Measurements from ENCODE around the gene SCRN3. TPM values are rescaled to one million over a fixed set of nuclear protein-coding genes. Genes with fewer than 3 reads are reported as not detected.
"Not testable (repeated sequence)": the region's sequence is repeated elsewhere in the genome, so short reads cannot be mapped to it uniquely, and the experiment has no call there.

The SCRN3 gene
- total RNA-seq, 2 experiments from 2014 or later, result 15.3 to 18.4 TPM

GRCh38 chr2:174385201-174385600 lies 10.3 kb upstream of the SCRN3 start:
- H3K4me3 Mint-ChIP-seq, result no peak overlapping the region
- H3K9me3 Mint-ChIP-seq, result no peaks in the 10 kb centered on the region
- DNase-seq, result no peak
- no peaks in the 10 kb centered on the region for H3K27me3 Mint-ChIP-seq
- H3K4me1 Mint-ChIP-seq, result peaks cover 4% of the 10 kb centered on the region
- H3K27ac Mint-ChIP-seq, result no peak overlapping the region
- ChIA-PET POLR2A (no interaction called here), CTCF (no interaction called here)
- peaks cover 44% of the 10 kb centered on the region for H3K36me3 Mint-ChIP-seq (ENCODE audit: low read depth)

GRCh38 chr2:174388706-174389105 lies 6.8 kb upstream of the SCRN3 start:
- H3K4me3 Mint-ChIP-seq, H3K27me3 Mint-ChIP-seq, POLR2A ChIA-PET, CTCF ChIA-PET, H3K27ac Mint-ChIP-seq, DNase-seq, H3K9me3 Mint-ChIP-seq: not testable (repeated sequence)
- Mint-ChIP-seq H3K4me1 (peaks cover 16% of the 10 kb centered on the region), H3K36me3 (ENCODE audit: low read depth) (peaks cover 57% of the 10 kb centered on the region)

- Mint-ChIP-seq H3K9me3 (no peaks in the 10 kb centered on the region), H3K27ac (no peak overlapping the region), H3K4me1 (peaks cover 20% of the 10 kb centered on the region), H3K36me3 (ENCODE audit: low read depth) (peaks cover 54% of the 10 kb centered on the region), H3K4me3 (no peak overlapping the region), H3K27me3 (no peaks in the 10 kb centered on the region)
- POLR2A ChIA-PET, result no interaction called here
- CTCF ChIA-PET, result no interaction called here
- no peak for DNase-seq
These were observed 6.0 kb upstream of the SCRN3 start for GRCh38 chr2:174389542-174389941.

- Mint-ChIP-seq H3K4me1 (peaks cover 26% of the 10 kb centered on the region), H3K36me3 (ENCODE audit: low read depth) (peaks cover 54% of the 10 kb centered on the region)
- H3K4me3 Mint-ChIP-seq, POLR2A ChIA-PET, H3K9me3 Mint-ChIP-seq, CTCF ChIA-PET, H3K27me3 Mint-ChIP-seq, DNase-seq, H3K27ac Mint-ChIP-seq: not testable (repeated sequence)
These were observed 5.2 kb upstream of the SCRN3 start for GRCh38 chr2:174390303-174390702.

GRCh38 chr2:174392706-174393105 lies 2.8 kb upstream of the SCRN3 start:
- H3K27me3 Mint-ChIP-seq, result no peaks in the 10 kb centered on the region
- peaks cover 40% of the 10 kb centered on the region for H3K36me3 Mint-ChIP-seq (ENCODE audit: low read depth)
- H3K4me1 Mint-ChIP-seq, result peaks cover 37% of the 10 kb centered on the region
- no peak overlapping the region for H3K27ac Mint-ChIP-seq
- ChIA-PET CTCF (interaction anchor here (1.6 kb wide), 1 partner anchor 154 kb away, joined by 3 read pairs; no protein-coding TSS in a partner anchor), POLR2A (interaction anchor here (1.5 kb wide), 1 partner anchor 100 kb away, joined by 3 read pairs; no protein-coding TSS in a partner anchor)
- DNase-seq, result no peak
- no peaks in the 10 kb centered on the region for H3K9me3 Mint-ChIP-seq
- H3K4me3 Mint-ChIP-seq, result no peak overlapping the region

GRCh38 chr2:174395969-174396630 lies 570 bp downstream of the SCRN3 start:
- H3K9me3 Mint-ChIP-seq, result no peaks in the 10 kb centered on the region
- peaks cover 23% of the 10 kb centered on the region for H3K36me3 Mint-ChIP-seq (ENCODE audit: low read depth)
- H3K27ac Mint-ChIP-seq, result peak overlapping the region; percentile 84
- no peaks in the 10 kb centered on the region for H3K27me3 Mint-ChIP-seq
- POLR2A ChIA-PET, result interaction anchor here (0.6 to 1.5 kb wide), 8 partner anchors 58 to 432 kb away, joined by 3 to 7 read pairs (median 3); partner anchors contain the start of gene OLA1
- peak overlapping the region; percentile 91 for H3K4me3 Mint-ChIP-seq
- CTCF ChIA-PET, result interaction anchor here (1.1 to 1.4 kb wide), 4 partner anchors 9 to 207 kb away, joined by 3 to 4 read pairs (median 4); no protein-coding TSS in a partner anchor
- peaks cover 42% of the 10 kb centered on the region for H3K4me1 Mint-ChIP-seq
- DNase-seq, result no peak

GRCh38 chr2:174397773-174398172 lies 2.2 kb downstream of the SCRN3 start:
- Mint-ChIP-seq H3K4me1 (peaks cover 34% of the 10 kb centered on the region), H3K4me3 (no peak overlapping the region), H3K27ac (no peak overlapping the region), H3K36me3 (ENCODE audit: low read depth) (peaks cover 17% of the 10 kb centered on the region), H3K27me3 (no peaks in the 10 kb centered on the region), H3K9me3 (no peaks in the 10 kb centered on the region)
- DNase-seq, result no peak
- CTCF ChIA-PET, result no interaction called here
- POLR2A ChIA-PET, result no interaction called here

- ChIA-PET CTCF (no interaction called here), POLR2A (no interaction called here)
- peaks cover 25% of the 10 kb centered on the region for H3K4me1 Mint-ChIP-seq
- no peaks in the 10 kb centered on the region for H3K27me3 Mint-ChIP-seq
- H3K9me3 Mint-ChIP-seq, result no peaks in the 10 kb centered on the region
- H3K4me3 Mint-ChIP-seq, result no peak overlapping the region
- H3K27ac Mint-ChIP-seq, result no peak overlapping the region
- no peak for DNase-seq
- peaks cover 19% of the 10 kb centered on the region for H3K36me3 Mint-ChIP-seq (ENCODE audit: low read depth)
These were observed 3.6 kb downstream of the SCRN3 start for GRCh38 chr2:174399171-174399570.

GRCh38 chr2:174400853-174401252 lies 5.3 kb downstream of the SCRN3 start:
- DNase-seq, result no peak
- Mint-ChIP-seq H3K4me3 (no peak overlapping the region), H3K36me3 (ENCODE audit: low read depth) (peaks cover 16% of the 10 kb centered on the region), H3K4me1 (peaks cover 16% of the 10 kb centered on the region), H3K27me3 (no peaks in the 10 kb centered on the region), H3K9me3 (no peaks in the 10 kb centered on the region), H3K27ac (no peak overlapping the region)
- POLR2A ChIA-PET, result no interaction called here
- CTCF ChIA-PET, result no interaction called here

- no peak overlapping the region for H3K4me3 Mint-ChIP-seq
- ChIA-PET CTCF (no interaction called here), POLR2A (no interaction called here)
- peaks cover 16% of the 10 kb centered on the region for H3K36me3 Mint-ChIP-seq (ENCODE audit: low read depth)
- H3K4me1 Mint-ChIP-seq, result peaks cover 4% of the 10 kb centered on the region
- H3K27me3 Mint-ChIP-seq, result no peaks in the 10 kb centered on the region
- no peak for DNase-seq
- H3K27ac Mint-ChIP-seq, result no peak overlapping the region
- no peaks in the 10 kb centered on the region for H3K9me3 Mint-ChIP-seq
These were observed 8.1 kb downstream of the SCRN3 start for GRCh38 chr2:174403628-174404027.

GRCh38 chr2:174410039-174410438 lies 14.5 kb downstream of the SCRN3 start:
- H3K4me1 Mint-ChIP-seq, H3K4me3 Mint-ChIP-seq, H3K27ac Mint-ChIP-seq, H3K9me3 Mint-ChIP-seq, POLR2A ChIA-PET, DNase-seq, H3K27me3 Mint-ChIP-seq: not testable (repeated sequence)
- H3K36me3 Mint-ChIP-seq (ENCODE audit: low read depth), result peaks cover 16% of the 10 kb centered on the region
- CTCF ChIA-PET, result interaction anchor here (0.6 kb wide), 1 partner anchor 595 kb away, joined by 3 read pairs; the partner anchor contains the start of gene CHN1

- ChIA-PET CTCF (no interaction called here), POLR2A (interaction anchor here (0.6 to 0.7 kb wide), 2 partner anchors 26 to 62 kb away, joined by 3 read pairs; no protein-coding TSS in a partner anchor)
- Mint-ChIP-seq H3K9me3 (no peaks in the 10 kb centered on the region), H3K4me3 (no peak overlapping the region), H3K27me3 (no peaks in the 10 kb centered on the region), H3K27ac (no peak overlapping the region), H3K4me1 (no peaks in the 10 kb centered on the region), H3K36me3 (ENCODE audit: low read depth) (peaks cover 21% of the 10 kb centered on the region)
- DNase-seq, result no peak
These were observed 16.7 kb downstream of the SCRN3 start for GRCh38 chr2:174412256-174412655.

- H3K4me3 Mint-ChIP-seq, result no peak overlapping the region
These were observed 32.7 kb downstream of the SCRN3 start for GRCh38 chr2:174428214-174428613.

GRCh38 chr2:174430066-174430465 lies 34.5 kb downstream of the SCRN3 start:
- Mint-ChIP-seq H3K4me3 (no peak overlapping the region), H3K27me3 (no peaks in the 10 kb centered on the region), H3K36me3 (ENCODE audit: low read depth) (peaks cover 17% of the 10 kb centered on the region), H3K9me3 (no peaks in the 10 kb centered on the region), H3K4me1 (no peaks in the 10 kb centered on the region), H3K27ac (no peak overlapping the region)
- POLR2A ChIA-PET, result no interaction called here
- DNase-seq, result no peak
- CTCF ChIA-PET, result no interaction called here

More at GRCh38 chr2:174428214-174428613, 32.7 kb downstream of the SCRN3 start:
- H3K36me3 Mint-ChIP-seq (ENCODE audit: low read depth), result peaks cover 14% of the 10 kb centered on the region
- ChIA-PET POLR2A (no interaction called here), CTCF (interaction anchor here (1.1 kb wide), 1 partner anchor 87 kb away, joined by 5 read pairs; no protein-coding TSS in a partner anchor)
- H3K27ac Mint-ChIP-seq, result no peak overlapping the region
- no peaks in the 10 kb centered on the region for H3K9me3 Mint-ChIP-seq
- H3K27me3 Mint-ChIP-seq, result no peaks in the 10 kb centered on the region
- H3K4me1 Mint-ChIP-seq, result no peaks in the 10 kb centered on the region
- DNase-seq, result no peak

Measured in activated CD4-positive, alpha-beta memory T cell treated with anti-CD3 and anti-CD28 coated beads, Interleukin-2, amount 10 ng/mL, durations not matched to agents 7 days and 5 days (primary cell).